HepG2 (cell line): Measurements from ENCODE around the gene SPRYD3. TPM values are rescaled to one million over a fixed set of nuclear protein-coding genes. Genes with fewer than 3 reads are reported as not detected.

Experiments used
- ATAC-seq: fragments of 200-7000 bp; cut with Tn5 transposase; 3 replicates; pipeline ENCODE4 v1.9.1; 2020; ENCODE audit warnings: mild to moderate bottlenecking, moderate library complexity
- BruUV-seq: library from RNA; stranded (reverse); fragments of 400-500 nt; replicated peaks from 2 replicates; lab custom pipeline; 2021; lab: Mats Ljungman, UMichigan
- CTCF ChIA-PET: fragments of 300-600 bp; formaldehyde crosslinking; extraction: SDS; loops from one replicate; lab custom pipeline; 2021; ENCODE audit warnings: low total read pairs, inconsistent platforms, low intra/inter-chr PET ratio; lab: Yijun Ruan, JAX
- POLR2A ChIA-PET: fragments of 350-600 bp; sonication (Branson Sonifier 250); formaldehyde crosslinking; loops from one replicate; lab custom pipeline; 2020; ENCODE audit warnings: antibody characterized with exemption, inconsistent platforms; lab: Yijun Ruan, JAX
- DNase-seq: peaks from one replicate; pipeline ENCODE4 v3.0.0-alpha.2; 2015; ENCODE audit warnings: low spot score
- FAIRE-seq: peaks from 3 replicates; lab custom pipeline; 2011; peaks lifted over from hg19 to GRCh38; lab: Jason Lieb, UNC
- H2AFZ ChIP-seq: one replicate; pipeline ENCODE4 v1.6.1; 2011; ENCODE audit warnings: low read length, inconsistent platforms
- H3K27ac ChIP-seq: fragments of 300-600 bp; 3 replicates; pipeline ENCODE4 v1.8.0; 2011; ENCODE audit warnings: mixed run types, mild to moderate bottlenecking, mixed read lengths, low read length, inconsistent platforms; ENCODE audit not compliant: insufficient read depth; ENCODE audit errors: extremely low read length
- H3K27me3 ChIP-seq, 2 experiments: fragments of 200-600 bp in 1 of 2; 2 replicates in 1 of 2; 3 replicates in 1 of 2; pipeline versions ENCODE4 v1.6.0 to v1.8.0; 2011; ENCODE audit warnings: low read length in 2 of 2, mild to moderate bottlenecking in 2 of 2, moderate library complexity in 2 of 2, inconsistent platforms in 1 of 2; ENCODE audit not compliant: insufficient read depth in 2 of 2, control insufficient read depth in 1 of 2
- H3K36me3 ChIP-seq, 2 experiments: fragments of 200-600 bp in 1 of 2; replicated peaks in 1 of 2; 2 replicates in 1 of 2; 3 replicates in 1 of 2; pipeline versions ENCODE4 v1.5.1 to v1.8.0; 2011; ENCODE audit warnings: low read length in 2 of 2, inconsistent platforms in 1 of 2; ENCODE audit not compliant: insufficient read depth in 2 of 2, control insufficient read depth in 1 of 2
- H3K4me1 ChIP-seq: 2 replicates; pipeline ENCODE4 v1.5.1; 2012; ENCODE audit warnings: low read length, inconsistent platforms; ENCODE audit not compliant: insufficient read depth
- H3K4me2 ChIP-seq: 2 replicates; pipeline ENCODE4 v1.6.0; 2011; ENCODE audit warnings: low read depth, low read length, inconsistent platforms
- H3K4me3 ChIP-seq, 3 experiments: fragments of 200-600 bp in 1 of 3; sonication (generic), shearing (Covaris generic) in 1 of 3; replicated peaks in 1 of 3; 2 replicates each; pipeline ENCODE4 v1.5.1; 2011 to 2016; ENCODE audit warnings: low read length in 3 of 3, inconsistent platforms in 2 of 3, low read depth in 2 of 3, mild to moderate bottlenecking in 2 of 3, control low read depth in 1 of 3, mixed read lengths in 1 of 3; ENCODE audit not compliant: insufficient read depth in 1 of 3
- H3K79me2 ChIP-seq: one replicate; pipeline ENCODE4 v1.6.1; 2011; ENCODE audit warnings: low read length, inconsistent platforms; ENCODE audit not compliant: insufficient read depth
- H3K9ac ChIP-seq: 2 replicates; pipeline ENCODE4 v1.6.0; 2011; ENCODE audit warnings: mild to moderate bottlenecking, low read depth, low read length, inconsistent platforms; ENCODE audit not compliant: insufficient read depth
- H3K9me3 ChIP-seq: 2 replicates; pipeline ENCODE4 v1.5.1; 2012; ENCODE audit warnings: mild to moderate bottlenecking, low read length
- H4K20me1 ChIP-seq: 2 replicates; pipeline ENCODE4 v1.6.0; 2011; ENCODE audit warnings: inconsistent platforms, mild to moderate bottlenecking, low read length, moderate library complexity; ENCODE audit not compliant: insufficient read depth
- MIXL1 ChIP-seq: IDR thresholded peaks from 2 replicates; pipeline ENCODE4 v1.6.1; 2016
- NFE2L1 ChIP-seq: sonication (generic); formaldehyde crosslinking; IDR thresholded peaks from 2 replicates; pipeline ENCODE4 v1.4.0; 2020; ENCODE audit warnings: missing genetic modification reagents, mild to moderate bottlenecking, borderline replicate concordance
- POLR2A ChIP-seq, 2 experiments: IDR thresholded peaks; 2 replicates each; pipeline ENCODE4 v1.6.1; 2011; ENCODE audit warnings: low read depth in 2 of 2, low read length in 2 of 2, mild to moderate bottlenecking in 1 of 2, moderate library complexity in 1 of 2; ENCODE audit not compliant: insufficient read depth in 1 of 2
- RBM39 ChIP-seq: fragments of 200-400 bp; formaldehyde crosslinking; IDR thresholded peaks from one replicate; pipeline ENCODE4 v1.6.1; 2018; ENCODE audit warnings: antibody characterized with exemption, mild to moderate bottlenecking, low read depth, low read length; ENCODE audit not compliant: poor library complexity, severe bottlenecking
- SIX1 ChIP-seq: sonication (generic); formaldehyde crosslinking; IDR thresholded peaks from 2 replicates; pipeline ENCODE4 v1.4.0; 2020; ENCODE audit warnings: missing genetic modification reagents, borderline replicate concordance
- SMARCC2 ChIP-seq: fragments of 450-650 bp; IDR thresholded peaks from 2 replicates; pipeline ENCODE4 v1.6.1; 2017; ENCODE audit warnings: antibody characterized with exemption, mild to moderate bottlenecking
- TOE1 ChIP-seq: sonication (generic); formaldehyde crosslinking; IDR thresholded peaks from 2 replicates; pipeline ENCODE4 v1.4.0; 2020; ENCODE audit warnings: mild to moderate bottlenecking, missing genetic modification reagents
- ZNF792 ChIP-seq: IDR thresholded peaks from 2 replicates; pipeline ENCODE4 v1.6.1; 2016
- WGBS: methylation state at CpG from one replicate; pipeline ENCODE4 v1.1.6; 2017; ENCODE audit warnings: low lambda C conversion rate; 5-methylcytosine and 5-hydroxymethylcytosine counted together
- in situ Hi-C: cut with HindIII; loops from 2 replicates; pipeline ENCODE4 v1.10.0; 2017; ENCODE audit warnings: low pct_unique_long_range_greater_than_20kb; ENCODE audit not compliant: extremely low pct_ligation_motif_present
- intact Hi-C: fragments of 100-400 bp; cut with micrococcal nuclease; formaldehyde crosslinking; loops from one replicate; pipeline ENCODE4 v1.10.0; 2022; ENCODE audit not compliant: unreplicated experiment
- polyA plus RNA-seq, 8 experiments: library from polyadenylated mRNA; depleted of rRNA in 3 of 8; stranded (reverse) in 7 of 8; unstranded in 1 of 8; fragments of >200 nt; fragmentation: Illumina TruSeq in 4 of 8; extraction: Trizol in 4 of 8; gene quantifications; 2 replicates each; pipeline versions ENCODE4 v1.2.1 to v1.2.3, GENCODE V29; 2011 to 2016; ENCODE audit warnings: low read depth in 4 of 8, missing spikeins in 1 of 8, mixed read lengths in 1 of 8; ENCODE audit not compliant: insufficient read depth in 1 of 8
- total RNA-seq, 5 experiments: library from RNA; depleted of rRNA; stranded (reverse); fragments of >200 nt; fragmentation: Illumina TruSeq; extraction: Trizol; gene quantifications; 2 replicates each; pipeline ENCODE4 v1.2.3, GENCODE V29; 2016; ENCODE audit warnings: low read depth in 1 of 5
- TF ChIP-seq, protein P1 (sequence below): sonication (generic); formaldehyde crosslinking; IDR thresholded peaks from 2 replicates; pipeline ENCODE4 v1.4.0; 2020; ENCODE audit warnings: mild to moderate bottlenecking, missing genetic modification reagents, borderline replicate concordance
- TF ChIP-seq, protein P2 (sequence below), 2 experiments: sonication (generic) in 1 of 2; formaldehyde crosslinking in 1 of 2; IDR thresholded peaks; 2 replicates each; pipeline versions ENCODE4 v1.4.0 to v1.6.1; 2016 to 2020; ENCODE audit warnings: borderline replicate concordance in 1 of 2, low read depth in 1 of 2, mild to moderate bottlenecking in 1 of 2, missing genetic modification reagents in 1 of 2

The SPRYD3 gene
- total and polyA plus RNA-seq, 2 of the 13 experiments (the other 11 are each of a cell fraction or from before 2014, with no cell fraction given) = 9.0 to 9.2 TPM

DNA sequence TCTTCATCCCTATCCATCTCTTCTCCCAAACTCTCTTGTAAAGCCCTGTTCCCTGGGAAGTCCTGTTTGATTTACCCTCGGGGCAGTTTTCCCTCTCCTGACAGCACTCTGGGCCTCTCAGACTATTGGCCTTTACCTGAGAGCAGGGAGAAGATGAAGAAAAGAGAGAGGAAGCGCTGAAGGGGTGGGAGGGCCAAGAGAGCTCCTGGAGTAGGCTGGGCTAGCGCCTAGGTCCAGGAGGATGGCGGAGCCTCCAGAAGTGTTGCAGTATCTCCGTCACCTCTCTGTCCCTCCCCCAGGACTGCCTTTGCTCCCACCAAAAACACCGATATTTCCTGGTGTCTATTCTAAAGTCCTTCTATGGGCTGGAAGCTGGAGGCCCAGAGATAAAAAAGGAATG, 12.6 kb upstream of the SPRYD3 start:
- peaks cover 0 to 13% of the 10 kb centered on the region in 2 experiments; a peak in 2 of 5 replicates for H3K27me3 ChIP-seq
- H3K9me3 ChIP-seq = no peaks in the 10 kb centered on the region
- ChIA-PET POLR2A (interaction anchor here (1.4 to 2.5 kb wide), 2 partner anchors 11 to 13 kb away, joined by 5 to 11 read pairs; partner anchors contain the start of gene SPRYD3), CTCF (no interaction called here)
- no peaks in the 10 kb centered on the region for H3K79me2 ChIP-seq
- H3K36me3 ChIP-seq = no peaks in the 10 kb centered on the region
- no peak overlapping the region for H3K4me3 ChIP-seq
- no peak overlapping the region for H2AFZ ChIP-seq
- H3K9ac ChIP-seq = no peak overlapping the region
- ATAC-seq (no peak), DNase-seq (no peak), FAIRE-seq (no peak)
- WGBS = 47% methylated on average over 6 of the region's 6 CpGs
- H3K27ac ChIP-seq = no peak overlapping the region
- no peaks in the 10 kb centered on the region for H4K20me1 ChIP-seq
- in situ Hi-C loops = no loop called here
- BruUV-seq = no TSS peak
- intact Hi-C loops = no loop called here
- TF ChIP-seq ZNF792 (no peak), NFE2L1 (CRISPR knock-in tag) (no peak), SMARCC2 (no peak), TOE1 (CRISPR knock-in tag) (no peak), SIX1 (CRISPR knock-in tag) (no peak), POLR2A (IDR thresholded peaks at IDR 0.05; ENCODE audit: insufficient read depth in 1 of 2, low read depth in 2 of 2, low read length in 2 of 2) (no peak), RBM39 (no peak), MIXL1 (CRISPR knock-in tag) (no peak)
- TF ChIP-seq, protein P1, sequence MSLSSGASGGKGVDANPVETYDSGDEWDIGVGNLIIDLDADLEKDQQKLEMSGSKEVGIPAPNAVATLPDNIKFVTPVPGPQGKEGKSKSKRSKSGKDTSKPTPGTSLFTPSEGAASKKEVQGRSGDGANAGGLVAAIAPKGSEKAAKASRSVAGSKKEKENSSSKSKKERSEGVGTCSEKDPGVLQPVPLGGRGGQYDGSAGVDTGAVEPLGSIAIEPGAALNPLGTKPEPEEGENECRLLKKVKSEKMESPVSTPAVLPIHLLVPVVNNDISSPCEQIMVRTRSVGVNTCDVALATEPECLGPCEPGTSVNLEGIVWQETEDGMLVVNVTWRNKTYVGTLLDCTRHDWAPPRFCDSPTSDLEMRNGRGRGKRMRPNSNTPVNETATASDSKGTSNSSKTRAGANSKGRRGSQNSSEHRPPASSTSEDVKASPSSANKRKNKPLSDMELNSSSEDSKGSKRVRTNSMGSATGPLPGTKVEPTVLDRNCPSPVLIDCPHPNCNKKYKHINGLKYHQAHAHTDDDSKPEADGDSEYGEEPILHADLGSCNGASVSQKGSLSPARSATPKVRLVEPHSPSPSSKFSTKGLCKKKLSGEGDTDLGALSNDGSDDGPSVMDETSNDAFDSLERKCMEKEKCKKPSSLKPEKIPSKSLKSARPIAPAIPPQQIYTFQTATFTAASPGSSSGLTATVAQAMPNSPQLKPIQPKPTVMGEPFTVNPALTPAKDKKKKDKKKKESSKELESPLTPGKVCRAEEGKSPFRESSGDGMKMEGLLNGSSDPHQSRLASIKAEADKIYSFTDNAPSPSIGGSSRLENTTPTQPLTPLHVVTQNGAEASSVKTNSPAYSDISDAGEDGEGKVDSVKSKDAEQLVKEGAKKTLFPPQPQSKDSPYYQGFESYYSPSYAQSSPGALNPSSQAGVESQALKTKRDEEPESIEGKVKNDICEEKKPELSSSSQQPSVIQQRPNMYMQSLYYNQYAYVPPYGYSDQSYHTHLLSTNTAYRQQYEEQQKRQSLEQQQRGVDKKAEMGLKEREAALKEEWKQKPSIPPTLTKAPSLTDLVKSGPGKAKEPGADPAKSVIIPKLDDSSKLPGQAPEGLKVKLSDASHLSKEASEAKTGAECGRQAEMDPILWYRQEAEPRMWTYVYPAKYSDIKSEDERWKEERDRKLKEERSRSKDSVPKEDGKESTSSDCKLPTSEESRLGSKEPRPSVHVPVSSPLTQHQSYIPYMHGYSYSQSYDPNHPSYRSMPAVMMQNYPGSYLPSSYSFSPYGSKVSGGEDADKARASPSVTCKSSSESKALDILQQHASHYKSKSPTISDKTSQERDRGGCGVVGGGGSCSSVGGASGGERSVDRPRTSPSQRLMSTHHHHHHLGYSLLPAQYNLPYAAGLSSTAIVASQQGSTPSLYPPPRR (CRISPR knock-in tag) = no peak
- TF ChIP-seq, protein P2, sequence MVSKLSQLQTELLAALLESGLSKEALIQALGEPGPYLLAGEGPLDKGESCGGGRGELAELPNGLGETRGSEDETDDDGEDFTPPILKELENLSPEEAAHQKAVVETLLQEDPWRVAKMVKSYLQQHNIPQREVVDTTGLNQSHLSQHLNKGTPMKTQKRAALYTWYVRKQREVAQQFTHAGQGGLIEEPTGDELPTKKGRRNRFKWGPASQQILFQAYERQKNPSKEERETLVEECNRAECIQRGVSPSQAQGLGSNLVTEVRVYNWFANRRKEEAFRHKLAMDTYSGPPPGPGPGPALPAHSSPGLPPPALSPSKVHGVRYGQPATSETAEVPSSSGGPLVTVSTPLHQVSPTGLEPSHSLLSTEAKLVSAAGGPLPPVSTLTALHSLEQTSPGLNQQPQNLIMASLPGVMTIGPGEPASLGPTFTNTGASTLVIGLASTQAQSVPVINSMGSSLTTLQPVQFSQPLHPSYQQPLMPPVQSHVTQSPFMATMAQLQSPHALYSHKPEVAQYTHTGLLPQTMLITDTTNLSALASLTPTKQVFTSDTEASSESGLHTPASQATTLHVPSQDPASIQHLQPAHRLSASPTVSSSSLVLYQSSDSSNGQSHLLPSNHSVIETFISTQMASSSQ (IDR thresholded peaks at IDR 0.05; ENCODE audit: low read depth) = no peak
- TF ChIP-seq, protein P2 (CRISPR knock-in tag; IDR thresholded peaks at IDR 0.05; ENCODE audit: borderline replicate concordance) = no peak
- peaks cover 29% of the 10 kb centered on the region for H3K4me1 ChIP-seq
- no peak overlapping the region for H3K4me2 ChIP-seq
